NT2/D1 (cell line): ENCODE data around the gene SLC6A7.

Experiments
- YY1 ChIP-seq: IDR thresholded peaks from 2 replicates; pipeline ENCODE4 v1.6.1; 2011; ENCODE audit not compliant: insufficient read length, insufficient read depth
- ZNF274 ChIP-seq: IDR thresholded peaks from 2 replicates; pipeline ENCODE4 v1.6.1; 2011; ENCODE audit warnings: mild to moderate bottlenecking, low read depth, low read length

GRCh38 chr5:150242251-150242894 is 52.5 kb downstream of the SLC6A7 start:
- TF ChIP-seq ZNF274: no peak
- no peak for TF ChIP-seq YY1
